Panc1 (cell line): ENCODE measurements around the gene CNEP1R1.

Experiments used
- CTCF ChIP-seq: fragments of 450-650 bp; IDR thresholded peaks from 2 replicates; pipeline ENCODE4 v1.5.1; 2017; ENCODE audit warnings: mild to moderate bottlenecking
- POLR2AphosphoS5 ChIP-seq: IDR thresholded peaks from 2 replicates; pipeline ENCODE4 v1.6.1; 2012; ENCODE audit warnings: mild to moderate bottlenecking, low read depth, low read length, moderate library complexity
- REST ChIP-seq, 2 experiments: IDR thresholded peaks; 2 replicates each; pipeline ENCODE4 v1.6.1; 2011 to 2012; ENCODE audit warnings: low read depth in 2 of 2, control low read depth in 1 of 2, low read length in 1 of 2, mild to moderate bottlenecking in 1 of 2, moderate library complexity in 1 of 2; ENCODE audit not compliant: insufficient read depth in 1 of 2
- SIN3A ChIP-seq: IDR thresholded peaks from 2 replicates; pipeline ENCODE4 v1.6.1; 2012; ENCODE audit warnings: low read depth, mild to moderate bottlenecking, low read length, moderate library complexity, borderline replicate concordance; ENCODE audit not compliant: insufficient read depth
- TCF7L2 ChIP-seq: IDR thresholded peaks from 2 replicates; pipeline ENCODE4 v1.6.1; 2011; ENCODE audit warnings: mild to moderate bottlenecking, low read depth, low read length, inconsistent platforms

- no peak for TF ChIP-seq CTCF
- TF ChIP-seq POLR2AphosphoS5: no peak
- TF ChIP-seq TCF7L2: no peak
- no peak for TF ChIP-seq REST (IDR thresholded peaks at IDR 0.05; ENCODE audit: insufficient read depth in 1 of 2, low read depth in 2 of 2, low read length in 1 of 2)
- TF ChIP-seq SIN3A: no peak
Observed at GRCh38 chr16:50059669-50060068, 34.6 kb downstream of the CNEP1R1 start.
